Adrenal gland (tissue), 12 donors: ENCODE data around the gene S100A12. TPM values are rescaled to one million over a fixed set of nuclear protein-coding genes. Genes with fewer than 3 reads are reported as not detected.

Experiments
- DNase-seq, 7 donors: peaks; one replicate each; pipeline ENCODE4 v3.0.0-alpha.2; 2019 to 2020
- H3K27ac ChIP-seq, 5 donors: fragments of 200-600 bp; sonication (generic) in 4 of 5; 1 replicate in 3 of 5; 2 replicates in 2 of 5; pipeline versions ENCODE4 v1.5.1 to v1.8.0; 2016 to 2020; ENCODE audit warnings: mild to moderate bottlenecking in 1 of 5
- H3K27me3 ChIP-seq: fragments of 200-600 bp; 2 replicates; pipeline ENCODE4 v1.8.0; 2021
- H3K36me3 ChIP-seq, 2 donors: fragments of 200-600 bp; replicated peaks in 1 of 2; 1 replicate in 1 of 2; 2 replicates in 1 of 2; pipeline versions ENCODE4 v1.5.1 to v1.8.0; 2018 to 2022
- H3K4me1 ChIP-seq, 2 donors: fragments of 200-600 bp; replicated peaks in 1 of 2; 1 replicate in 1 of 2; 2 replicates in 1 of 2; pipeline versions ENCODE4 v1.5.1 to v1.8.0; 2018 to 2021
- H3K4me3 ChIP-seq, 4 donors: fragments of 200-600 bp; sonication (generic) in 3 of 4; one replicate each; pipeline ENCODE4 v1.5.1; 2016 to 2018
- H3K9me3 ChIP-seq, 3 donors: fragments of 200-600 bp; sonication (generic) in 1 of 3; replicated peaks in 1 of 3; 1 replicate in 2 of 3; 2 replicates in 1 of 3; pipeline versions ENCODE4 v1.5.1 to v1.8.0; 2016 to 2021
- POLR2A ChIP-seq, 2 donors: fragments of 450-650 bp; IDR thresholded peaks; one replicate each; pipeline ENCODE4 v1.6.1; 2017; ENCODE audit warnings: antibody characterized with exemption in 2 of 2, mild to moderate bottlenecking in 2 of 2, moderate library complexity in 1 of 2
- intact Hi-C, 2 donors: fragments of 100-400 bp; cut with DNase I; formaldehyde crosslinking; loops; one replicate each; pipeline versions ENCODE4 v1.14.1 to v1.15.0; 2022 to 2023
- polyA plus RNA-seq, 3 donors: library from polyadenylated mRNA; stranded (reverse); fragments of 200-250 nt in 2 of 3; fragments of 350-450 nt in 1 of 3; fragmentation: Illumina TruSeq in 1 of 3; extraction: RNeasy Lipid Tissue Mini Kit (QIAGEN cat#74804) in 1 of 3; gene quantifications; one replicate each; pipeline ENCODE4 v1.2.3, GENCODE V29; 2013 to 2014
- small RNA-seq, 2 donors: library from RNA; depleted of rRNA; stranded (forward); fragments of <200 nt; gene quantifications; one replicate each; pipeline ENCODE3, GENCODE V24; 2016
- total RNA-seq, 9 donors: library from RNA; depleted of rRNA in 4 of 9; stranded (reverse); fragments of >200 nt in 4 of 9; fragments of 120-200 nt in 1 of 9; fragmentation: NEBNext Ultra II Directional in 1 of 9; extraction: Animal tissue kit (Norgen Biotek cat#: 25700) in 1 of 9; gene quantifications; one replicate each; pipeline versions ENCODE4 v1.1.0 to v1.2.4, GENCODE V29; 2013 to 2023
- TF ChIP-seq, protein P1 (sequence below), 6 experiments: fragments of 450-650 bp in 4 of 6; fragments of 200-600 bp in 2 of 6; sonication (generic) in 1 of 6; IDR thresholded peaks; 1 replicate in 5 of 6; 2 replicates in 1 of 6; pipeline versions ENCODE4 v1.5.1 to v1.8.0; 2016 to 2021; ENCODE audit warnings: antibody characterized with exemption in 6 of 6, mild to moderate bottlenecking in 2 of 6, moderate library complexity in 1 of 6
- donor health status: healthy with polysubstance abuse.
- donor health status: Bipolar disorder and iron deficiency.
- donor health status: DM: yes; HTN: yes; CAD: no.
- donor health status: DM: no; HTN: no; CAD: no.
- donor health status: DM: no; HTN: no; CAD: no.
- donor health status: DM: yes; HTN: yes; CAD: no.

S100A12 gene
- total and polyA plus RNA-seq, 12 donors: 1.1 to 9.1 (median 2.2) TPM; not detected in 3

DNA sequence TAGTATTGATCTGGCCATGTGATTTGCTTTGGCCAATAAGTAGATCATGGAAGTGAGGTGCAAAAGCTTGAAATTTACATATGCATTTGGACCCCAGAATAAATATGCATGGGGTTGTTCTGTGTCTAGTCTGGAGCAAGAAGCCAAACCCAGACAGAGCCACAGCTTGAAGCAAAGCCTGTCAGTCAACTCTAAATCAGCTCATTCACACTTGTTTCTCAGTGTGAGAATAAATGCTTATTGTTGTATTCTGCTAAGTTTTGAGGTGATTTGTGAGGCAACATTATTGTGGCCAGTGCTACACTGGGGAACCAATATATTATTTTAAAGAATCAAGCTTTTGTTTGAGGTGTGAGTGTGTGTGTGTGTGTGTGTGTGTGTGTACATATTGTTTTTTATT, 50.5 kb downstream of the S100A12 start:
- Histone ChIP-seq H3K4me3 (no peak overlapping the region), H3K27me3 (no peaks in the 10 kb centered on the region), H3K9me3 (peaks cover 0 to 7% (median 6%) of the 10 kb centered on the region in 3 donors), H3K36me3 (no peaks in the 10 kb centered on the region), H3K4me1 (no peaks in the 10 kb centered on the region), H3K27ac (no peak overlapping the region)
- intact Hi-C loops: no loop called here
- no peak for TF ChIP-seq POLR2A (IDR thresholded peaks at IDR 0.05)
- TF ChIP-seq, protein P1, sequence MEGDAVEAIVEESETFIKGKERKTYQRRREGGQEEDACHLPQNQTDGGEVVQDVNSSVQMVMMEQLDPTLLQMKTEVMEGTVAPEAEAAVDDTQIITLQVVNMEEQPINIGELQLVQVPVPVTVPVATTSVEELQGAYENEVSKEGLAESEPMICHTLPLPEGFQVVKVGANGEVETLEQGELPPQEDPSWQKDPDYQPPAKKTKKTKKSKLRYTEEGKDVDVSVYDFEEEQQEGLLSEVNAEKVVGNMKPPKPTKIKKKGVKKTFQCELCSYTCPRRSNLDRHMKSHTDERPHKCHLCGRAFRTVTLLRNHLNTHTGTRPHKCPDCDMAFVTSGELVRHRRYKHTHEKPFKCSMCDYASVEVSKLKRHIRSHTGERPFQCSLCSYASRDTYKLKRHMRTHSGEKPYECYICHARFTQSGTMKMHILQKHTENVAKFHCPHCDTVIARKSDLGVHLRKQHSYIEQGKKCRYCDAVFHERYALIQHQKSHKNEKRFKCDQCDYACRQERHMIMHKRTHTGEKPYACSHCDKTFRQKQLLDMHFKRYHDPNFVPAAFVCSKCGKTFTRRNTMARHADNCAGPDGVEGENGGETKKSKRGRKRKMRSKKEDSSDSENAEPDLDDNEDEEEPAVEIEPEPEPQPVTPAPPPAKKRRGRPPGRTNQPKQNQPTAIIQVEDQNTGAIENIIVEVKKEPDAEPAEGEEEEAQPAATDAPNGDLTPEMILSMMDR (IDR thresholded peaks at IDR 0.05): no peak
- no peak for DNase-seq

Small RNA genes within 50 kb of the gene (small RNA-seq; reads per million reads assigned to genes)
- gene RNU6-160P: 0 reads per million in 2 donors
- 0 reads per million in 2 donors for gene S100A15A

Other genes with a start within 250 kb of the S100A12 start
- not detected for gene SPRR2G, start 224.7 kb downstream of the S100A12 start, total RNA-seq
- not detected for gene SPRR2G, start 224.7 kb downstream of the S100A12 start, polyA plus RNA-seq
- gene LELP1, start 172.2 kb downstream of the S100A12 start, total RNA-seq: not detected
- not detected for gene LELP1, start 172.2 kb downstream of the S100A12 start, polyA plus RNA-seq
- not detected for gene PRR9, start 158.0 kb downstream of the S100A12 start, total RNA-seq
- gene PRR9, start 158.0 kb downstream of the S100A12 start, polyA plus RNA-seq: not detected
- not detected for gene LORICRIN, start 115.9 kb downstream of the S100A12 start, total RNA-seq
- not detected for gene LORICRIN, start 115.9 kb downstream of the S100A12 start, polyA plus RNA-seq
- gene PGLYRP3, start 62.7 kb downstream of the S100A12 start, total RNA-seq: not detected
- not detected for gene PGLYRP3, start 62.7 kb downstream of the S100A12 start, polyA plus RNA-seq
- gene PGLYRP4, start 26.8 kb downstream of the S100A12 start, total RNA-seq: not detected
- gene PGLYRP4, start 26.8 kb downstream of the S100A12 start, polyA plus RNA-seq: not detected
- gene S100A9, start 17.8 kb downstream of the S100A12 start, total RNA-seq: 100 to 1,000 TPM in 6 of 9 donors, 10 to 100 TPM in 3; 30.6 to 544 (median 165) TPM
- 100 to 1,000 TPM in 2 of 3 donors, 10 to 100 TPM in 1; 73.9 to 228 (median 151) TPM for gene S100A9, start 17.8 kb downstream of the S100A12 start, polyA plus RNA-seq
- gene S100A8, start 15.5 kb upstream of the S100A12 start, total RNA-seq: 100 to 1,000 TPM in 2 of 9 donors, 10 to 100 TPM in 6, 1 to 10 TPM in 1; 3.4 to 257 (median 55.0) TPM
- gene S100A8, start 15.5 kb upstream of the S100A12 start, polyA plus RNA-seq: 100 to 1,000 TPM in 2 of 3 donors, 10 to 100 TPM in 1; 27.6 to 231 (median 164) TPM
- gene S100A7A, start 40.9 kb upstream of the S100A12 start, total RNA-seq: not detected
- not detected for gene S100A7A, start 40.9 kb upstream of the S100A12 start, polyA plus RNA-seq
- not detected for gene S100A7, start 85.0 kb upstream of the S100A12 start, total RNA-seq
- gene S100A7, start 85.0 kb upstream of the S100A12 start, polyA plus RNA-seq: not detected
- gene S100A6, start 160.4 kb upstream of the S100A12 start, total RNA-seq: 100 to 1,000 TPM in 8 of 9 donors, 10 to 100 TPM in 1; 39.4 to 609 (median 369) TPM
- gene S100A6, start 160.4 kb upstream of the S100A12 start, polyA plus RNA-seq: 1,000 to 10,000 TPM in 2 of 3 donors, 100 to 1,000 TPM in 1; 121 to 4,129 (median 3,763) TPM
- gene S100A5, start 165.3 kb upstream of the S100A12 start, total RNA-seq: under 1 TPM in 1 of 9 donors, not detected in 8; 0.17 TPM
- gene S100A5, start 165.3 kb upstream of the S100A12 start, polyA plus RNA-seq: not detected
- 100 to 1,000 TPM in 4 of 9 donors, 10 to 100 TPM in 4, 1 to 10 TPM in 1; 7.9 to 291 (median 88.0) TPM for gene S100A4, start 170.2 kb upstream of the S100A12 start, total RNA-seq
- gene S100A4, start 170.2 kb upstream of the S100A12 start, polyA plus RNA-seq: 100 to 1,000 TPM in 2 of 3 donors, 10 to 100 TPM in 1; 26.7 to 742 (median 455) TPM
- 1 to 10 TPM in 2 of 9 donors, under 1 TPM in 3, not detected in 4; 0.28 to 2.9 (median 0.54) TPM for gene S100A3, start 173.6 kb upstream of the S100A12 start, total RNA-seq
- gene S100A3, start 173.6 kb upstream of the S100A12 start, polyA plus RNA-seq: 1 to 10 TPM in 2 of 3 donors, not detected in 1; 1.9 to 3.8 TPM
- 10 to 100 TPM in 1 of 9 donors, 1 to 10 TPM in 5, under 1 TPM in 2, not detected in 1; 0.31 to 44.1 (median 1.2) TPM for gene S100A2, start 190.2 kb upstream of the S100A12 start, total RNA-seq
- 1 to 10 TPM in 2 of 3 donors, under 1 TPM in 1; 0.48 to 4.2 (median 3.8) TPM for gene S100A2, start 190.2 kb upstream of the S100A12 start, polyA plus RNA-seq
- gene S100A16, start 237.5 kb upstream of the S100A12 start, total RNA-seq: 100 to 1,000 TPM in 2 of 9 donors, 10 to 100 TPM in 7; 26.2 to 126 (median 71.3) TPM
- gene S100A16, start 237.5 kb upstream of the S100A12 start, polyA plus RNA-seq: 100 to 1,000 TPM in 1 of 3 donors, 10 to 100 TPM in 2; 61.5 to 128 (median 95.3) TPM
- gene S100A14, start 240.7 kb upstream of the S100A12 start, total RNA-seq: under 1 TPM in 3 of 9 donors, not detected in 6; 0.32 to 0.90 (median 0.53) TPM
- gene S100A14, start 240.7 kb upstream of the S100A12 start, polyA plus RNA-seq: 1 to 10 TPM in 1 of 3 donors, under 1 TPM in 1, not detected in 1; 0.88 to 2.2 TPM